A549 (cell line): ENCODE measurements around the gene C17orf75. TPM values are rescaled to one million over a fixed set of nuclear protein-coding genes. Genes with fewer than 3 reads are reported as not detected.

Experiments
- ATAC-seq, 2 experiments: fragments of 200-7000 bp in 1 of 2; fragments of >200 bp in 1 of 2; cut with Nextera tagmentation in 1 of 2; cut with Tn5 transposase in 1 of 2; 3 replicates each; pipeline versions ENCODE4 v1.8.0 to v1.9.1; 2018 to 2020; ENCODE audit warnings: mild to moderate bottlenecking in 1 of 2, moderate library complexity in 1 of 2
- CTCF ChIA-PET: fragments of 300-600 bp; sonication (Branson Sonifier 250); formaldehyde crosslinking; extraction: SDS; loops from one replicate; lab custom pipeline; 2021; ENCODE audit warnings: antibody characterized with exemption, inconsistent platforms; lab: Yijun Ruan, JAX
- POLR2A ChIA-PET: fragments of 350-600 bp; formaldehyde crosslinking; extraction: SDS; loops from one replicate; lab custom pipeline; 2021; ENCODE audit warnings: antibody characterized with exemption, inconsistent platforms; lab: Yijun Ruan, JAX
- DNase-seq, 2 experiments: peaks; one replicate each; pipeline versions ENCODE4 v3.0.0 to v3.0.0-alpha.2; 2011 to 2016; ENCODE audit warnings: low read depth in 1 of 2, low spot score in 1 of 2
- FAIRE-seq: peaks from 2 replicates; lab custom pipeline; 2011; peaks lifted over from hg19 to GRCh38; lab: Jason Lieb, UNC
- H3K27ac ChIP-seq, 2 experiments: fragments of >200 bp; sonication (Bioruptor Twin); formaldehyde crosslinking; 3 replicates each; pipeline ENCODE4 v1.5.1; 2016 to 2017
- H3K4me1 ChIP-seq: fragments of >200 bp; sonication (Bioruptor Twin); formaldehyde crosslinking; 3 replicates; pipeline ENCODE4 v1.6.1; 2016
- H3K4me2 ChIP-seq: fragments of >200 bp; sonication (Bioruptor Twin); formaldehyde crosslinking; 3 replicates; pipeline ENCODE4 v1.6.1; 2016
- H3K4me3 ChIP-seq: fragments of >200 bp; sonication (Bioruptor Twin); formaldehyde crosslinking; 3 replicates; pipeline ENCODE4 v1.5.1; 2016
- H3K9me3 ChIP-seq: fragments of >200 bp; sonication (Bioruptor Twin); formaldehyde crosslinking; 3 replicates; pipeline ENCODE4 v1.6.1; 2016
- CBX8 ChIP-seq: fragments of 200-600 bp; sonication (generic); IDR thresholded peaks from 2 replicates; pipeline ENCODE4 v1.6.1; 2016
- CHD2 ChIP-seq: fragments of 150-350 bp; IDR thresholded peaks from 2 replicates; pipeline ENCODE4 v1.6.1; 2014; ENCODE audit warnings: low read length; ENCODE audit not compliant: partially characterized antibody
- CHD4 ChIP-seq: fragments of 200-600 bp; sonication (generic); IDR thresholded peaks from 2 replicates; pipeline ENCODE4 v1.6.1; 2016; ENCODE audit warnings: antibody characterized with exemption, mild to moderate bottlenecking, borderline replicate concordance
- EP300 ChIP-seq, 2 experiments: fragments of >200 bp; sonication (Bioruptor Twin); formaldehyde crosslinking; IDR thresholded peaks; 2 replicates in 1 of 2; 3 replicates in 1 of 2; pipeline ENCODE4 v1.6.1; 2016 to 2017
- ESRRA ChIP-seq: fragments of 150-350 bp; IDR thresholded peaks from 2 replicates; pipeline ENCODE4 v1.6.1; 2014; ENCODE audit warnings: mild to moderate bottlenecking, low read length, borderline replicate concordance
- FOSB ChIP-seq: fragments of 250-450 bp; sonication (Bioruptor Pico); IDR thresholded peaks from 2 replicates; pipeline ENCODE4 v1.5.0; 2020; ENCODE audit warnings: mild to moderate bottlenecking, moderate library complexity
- HDAC2 ChIP-seq: fragments of 200-600 bp; sonication (generic); IDR thresholded peaks from 2 replicates; pipeline ENCODE4 v1.6.1; 2016
- MAZ ChIP-seq: fragments of 150-350 bp; IDR thresholded peaks from 2 replicates; pipeline ENCODE4 v1.6.1; 2014; ENCODE audit warnings: antibody characterized with exemption, low read depth, low read length, borderline replicate concordance
- NR3C1 ChIP-seq: fragments of >200 bp; sonication (Bioruptor Twin); formaldehyde crosslinking; IDR thresholded peaks from 3 replicates; pipeline ENCODE4 v1.6.1; 2017
- POLR2A ChIP-seq: IDR thresholded peaks from 2 replicates; pipeline ENCODE4 v1.6.1; 2012; ENCODE audit warnings: mild to moderate bottlenecking, low read length
- POLR2AphosphoS2 ChIP-seq: conservative IDR thresholded peaks from 2 replicates; pipeline ENCODE4 v1.6.1; 2012; ENCODE audit warnings: low read length, improper control_type of control experiment, inconsistent platforms
- RCOR1 ChIP-seq: fragments of 150-350 bp; IDR thresholded peaks from 2 replicates; pipeline ENCODE4 v1.6.1; 2014; ENCODE audit warnings: antibody characterized with exemption, low read length, low read depth
- RFX5 ChIP-seq: fragments of 450-650 bp; IDR thresholded peaks from 2 replicates; pipeline ENCODE4 v1.7.1; 2014; ENCODE audit warnings: antibody characterized with exemption, mild to moderate bottlenecking, moderate library complexity
- SMC3 ChIP-seq: fragments of >200 bp; sonication (Bioruptor Twin); formaldehyde crosslinking; IDR thresholded peaks from 3 replicates; pipeline ENCODE4 v1.6.1; 2018; ENCODE audit warnings: inconsistent platforms
- SREBF2 ChIP-seq: fragments of 450-650 bp; IDR thresholded peaks from 2 replicates; pipeline ENCODE4 v1.6.1; 2014; ENCODE audit warnings: mild to moderate bottlenecking, moderate library complexity
- TFCP2L1 ChIP-seq: fragments of 250-450 bp; sonication (Bioruptor Pico); IDR thresholded peaks from 2 replicates; pipeline ENCODE4 v1.5.0; 2021; ENCODE audit warnings: mild to moderate bottlenecking
- WGBS: methylation state at CpG from one replicate; pipeline ENCODE4 v1.1.6; 2017; ENCODE audit errors: missing lambda C conversion rate; 5-methylcytosine and 5-hydroxymethylcytosine counted together
- polyA plus RNA-seq, 4 experiments: library from polyadenylated mRNA; depleted of rRNA in 3 of 4; stranded (reverse); fragments of >200 nt; fragmentation: RNase III in 1 of 4; extraction: RNeasy Plus Mini Kit Qiagen cat#74134 plus additional on column Dnase treatment in 1 of 4; gene quantifications; 2 replicates in 3 of 4; 3 replicates in 1 of 4; pipeline ENCODE4 v1.2.3, GENCODE V29; 2011 to 2017
- TF ChIP-seq, protein P1 (sequence below): fragments of >200 bp; sonication (Bioruptor Twin); formaldehyde crosslinking; IDR thresholded peaks from 2 replicates; pipeline ENCODE4 v1.6.1; 2016
- TF ChIP-seq, protein P2 (sequence below): IDR thresholded peaks from 2 replicates; pipeline ENCODE4 v1.6.1; 2012
- TF ChIP-seq, protein P3 (sequence below): IDR thresholded peaks from 2 replicates; pipeline ENCODE4 v1.6.1; 2012
- TF ChIP-seq, protein P4 (sequence below): fragments of 450-650 bp; IDR thresholded peaks from 2 replicates; pipeline ENCODE4 v1.6.1; 2014; ENCODE audit warnings: antibody characterized with exemption
- TF ChIP-seq, protein P5 (sequence below): fragments of 250-450 bp; sonication (Bioruptor Pico); IDR thresholded peaks from 2 replicates; pipeline ENCODE4 v1.5.0; 2020; ENCODE audit warnings: low read depth, mild to moderate bottlenecking, moderate library complexity

C17orf75 gene
- polyA plus RNA-seq, 2 of the 4 experiments (the other 2 are of a cell fraction), result 36.3 to 49.6 TPM

DNA sequence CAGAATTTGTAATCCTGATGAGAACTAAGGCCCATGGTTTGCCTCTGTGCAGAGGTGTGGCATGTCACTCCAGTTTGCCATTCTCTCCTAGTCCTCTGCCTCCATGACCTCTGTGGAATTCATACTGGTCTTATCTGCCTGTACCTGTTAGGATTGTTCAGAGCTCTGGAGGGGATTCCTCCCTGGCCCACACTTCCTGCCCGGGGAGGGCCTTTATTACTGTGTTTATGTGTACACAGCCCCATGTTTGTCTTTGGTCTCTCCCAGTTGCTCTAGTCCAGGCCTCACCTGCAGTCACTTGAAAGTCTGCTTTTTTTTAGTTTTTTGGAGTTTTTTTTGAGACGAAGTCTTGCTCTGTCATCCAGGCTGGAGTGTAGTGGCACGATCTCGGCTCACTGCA is 39.9 kb downstream of the C17orf75 start:
- POLR2A ChIA-PET, result no interaction called here
- no peak overlapping the region for H3K27ac ChIP-seq
- no peak for FAIRE-seq
- no peak for TF ChIP-seq EP300 (IDR thresholded peaks at IDR 0.05)
- TF ChIP-seq, protein P1, sequence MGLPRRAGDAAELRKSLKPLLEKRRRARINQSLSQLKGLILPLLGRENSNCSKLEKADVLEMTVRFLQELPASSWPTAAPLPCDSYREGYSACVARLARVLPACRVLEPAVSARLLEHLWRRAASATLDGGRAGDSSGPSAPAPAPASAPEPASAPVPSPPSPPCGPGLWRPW, result no peak
- TF ChIP-seq ESRRA, result no peak
- TF ChIP-seq RFX5, result no peak
- no peak for TF ChIP-seq SREBF2
- no peak for TF ChIP-seq MAZ
- TF ChIP-seq CBX8, result no peak
- TF ChIP-seq, all 56 proteins: peak for 0
- Histone ChIP-seq H3K4me1 (no peaks in the 10 kb centered on the region), H3K4me2 (no peak overlapping the region), H3K4me3 (no peak overlapping the region), H3K9me3 (no peaks in the 10 kb centered on the region)
- DNase-seq (no peak), ATAC-seq (no peak)
- 86% methylated on average over 4 of the region's 4 CpGs for WGBS
- CTCF ChIA-PET, result interaction anchor here (0.6 to 1.5 kb wide), 4 partner anchors 15 to 49 kb away, joined by 3 to 4 read pairs (median 4); no protein-coding TSS in a partner anchor

DNA sequence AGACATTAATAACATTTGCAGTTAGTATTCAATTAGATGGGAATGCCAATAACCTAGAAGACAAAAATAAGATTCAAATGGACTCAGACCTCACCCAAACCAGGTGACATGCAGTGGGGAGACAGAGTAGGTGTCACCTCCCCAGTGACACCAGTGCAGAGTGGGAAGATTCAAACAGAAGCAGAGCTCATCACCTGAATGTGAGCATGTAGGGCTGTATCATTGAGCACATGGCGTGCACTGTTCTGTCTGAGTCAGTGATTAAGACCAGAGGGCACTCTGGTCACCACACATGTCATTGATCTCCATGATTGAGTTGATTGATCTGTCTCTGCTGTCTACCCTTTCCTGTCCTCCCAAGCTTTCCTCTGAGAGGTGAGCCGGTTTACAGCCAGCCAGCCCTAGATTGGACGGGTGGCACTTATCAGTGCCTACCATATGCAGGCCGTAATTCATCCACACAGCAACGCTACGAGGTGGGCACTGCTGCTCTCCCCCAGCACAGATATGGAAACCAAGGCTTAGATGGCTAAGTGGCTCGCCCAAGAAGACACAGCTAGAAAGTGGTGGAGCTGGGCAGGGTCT is 42.3 kb downstream of the C17orf75 start:
- POLR2A ChIA-PET, result interaction anchor here (0.6 kb wide), 1 partner anchor 230 kb away, joined by 3 read pairs; no protein-coding TSS in a partner anchor
- Histone ChIP-seq H3K4me3 (no peak overlapping the region), H3K9me3 (no peaks in the 10 kb centered on the region), H3K27ac (no peak overlapping the region), H3K4me1 (no peaks in the 10 kb centered on the region)
- WGBS, result 76% methylated on average over 7 of the region's 7 CpGs
- ATAC-seq (no peak), FAIRE-seq (no peak), DNase-seq (no peak)
- CTCF ChIA-PET, result interaction anchor here (0.7 to 5.8 kb wide), 3 partner anchors 22 to 46 kb away, joined by 3 to 31 read pairs (median 4); no protein-coding TSS in a partner anchor
- TF ChIP-seq POLR2A (no peak), HDAC2 (no peak), POLR2AphosphoS2 (no peak), SMC3 (no peak), RCOR1 (no peak), CHD2 (no peak), NR3C1 (no peak), TFCP2L1 (CRISPR knock-in tag) (no peak), CHD4 (no peak), FOSB (CRISPR knock-in tag) (no peak)
- TF ChIP-seq, protein P2, sequence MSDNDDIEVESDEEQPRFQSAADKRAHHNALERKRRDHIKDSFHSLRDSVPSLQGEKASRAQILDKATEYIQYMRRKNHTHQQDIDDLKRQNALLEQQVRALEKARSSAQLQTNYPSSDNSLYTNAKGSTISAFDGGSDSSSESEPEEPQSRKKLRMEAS, result no peak
- TF ChIP-seq, protein P3, sequence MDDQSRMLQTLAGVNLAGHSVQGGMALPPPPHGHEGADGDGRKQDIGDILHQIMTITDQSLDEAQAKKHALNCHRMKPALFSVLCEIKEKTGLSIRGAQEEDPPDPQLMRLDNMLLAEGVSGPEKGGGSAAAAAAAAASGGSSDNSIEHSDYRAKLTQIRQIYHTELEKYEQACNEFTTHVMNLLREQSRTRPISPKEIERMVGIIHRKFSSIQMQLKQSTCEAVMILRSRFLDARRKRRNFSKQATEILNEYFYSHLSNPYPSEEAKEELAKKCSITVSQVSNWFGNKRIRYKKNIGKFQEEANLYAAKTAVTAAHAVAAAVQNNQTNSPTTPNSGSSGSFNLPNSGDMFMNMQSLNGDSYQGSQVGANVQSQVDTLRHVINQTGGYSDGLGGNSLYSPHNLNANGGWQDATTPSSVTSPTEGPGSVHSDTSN, result no peak
- TF ChIP-seq, protein P4, sequence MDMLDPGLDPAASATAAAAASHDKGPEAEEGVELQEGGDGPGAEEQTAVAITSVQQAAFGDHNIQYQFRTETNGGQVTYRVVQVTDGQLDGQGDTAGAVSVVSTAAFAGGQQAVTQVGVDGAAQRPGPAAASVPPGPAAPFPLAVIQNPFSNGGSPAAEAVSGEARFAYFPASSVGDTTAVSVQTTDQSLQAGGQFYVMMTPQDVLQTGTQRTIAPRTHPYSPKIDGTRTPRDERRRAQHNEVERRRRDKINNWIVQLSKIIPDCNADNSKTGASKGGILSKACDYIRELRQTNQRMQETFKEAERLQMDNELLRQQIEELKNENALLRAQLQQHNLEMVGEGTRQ, result no peak
- TF ChIP-seq, protein P5, sequence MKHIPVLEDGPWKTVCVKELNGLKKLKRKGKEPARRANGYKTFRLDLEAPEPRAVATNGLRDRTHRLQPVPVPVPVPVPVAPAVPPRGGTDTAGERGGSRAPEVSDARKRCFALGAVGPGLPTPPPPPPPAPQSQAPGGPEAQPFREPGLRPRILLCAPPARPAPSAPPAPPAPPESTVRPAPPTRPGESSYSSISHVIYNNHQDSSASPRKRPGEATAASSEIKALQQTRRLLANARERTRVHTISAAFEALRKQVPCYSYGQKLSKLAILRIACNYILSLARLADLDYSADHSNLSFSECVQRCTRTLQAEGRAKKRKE (CRISPR knock-in tag), result no peak
- TF ChIP-seq, all 56 proteins: peak for 0
- no peak overlapping the region for H3K4me2 ChIP-seq
